CD4-positive, alpha-beta T cell treated with Interleukin-2 at 100 ng/mL for 4 hours (primary cell): ENCODE results near the gene CCDC122.
"Not testable (repeated sequence)": the region's sequence is repeated elsewhere in the genome, so short reads cannot be mapped to it uniquely, and the experiment has no call there.

Experiments
- DNase-seq: peaks from one replicate; pipeline ENCODE4 v3.0.0-alpha.2; 2020; ENCODE audit warnings: low spot score

CCDC122 gene

DNA sequence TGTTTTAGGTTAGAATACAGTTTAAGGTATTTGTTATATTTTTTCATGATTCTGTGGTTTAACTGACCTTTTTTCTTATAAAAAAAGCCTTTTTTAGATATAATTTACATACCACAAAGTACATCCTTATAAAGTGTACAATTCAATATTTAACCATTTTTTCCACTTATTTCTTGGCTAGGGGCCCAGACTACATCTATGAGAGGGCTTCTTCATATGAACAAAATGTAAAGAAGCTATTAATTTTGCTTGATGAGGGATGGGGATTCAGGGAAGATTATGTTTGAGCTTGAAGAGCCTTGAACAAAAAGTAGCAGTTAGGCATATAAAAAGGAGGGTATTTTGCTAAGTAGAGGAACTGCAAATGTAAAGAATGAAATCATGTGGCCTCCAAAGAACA lies 2.2 kb downstream of the CCDC122 start:
- DNase-seq, result no peak

DNA sequence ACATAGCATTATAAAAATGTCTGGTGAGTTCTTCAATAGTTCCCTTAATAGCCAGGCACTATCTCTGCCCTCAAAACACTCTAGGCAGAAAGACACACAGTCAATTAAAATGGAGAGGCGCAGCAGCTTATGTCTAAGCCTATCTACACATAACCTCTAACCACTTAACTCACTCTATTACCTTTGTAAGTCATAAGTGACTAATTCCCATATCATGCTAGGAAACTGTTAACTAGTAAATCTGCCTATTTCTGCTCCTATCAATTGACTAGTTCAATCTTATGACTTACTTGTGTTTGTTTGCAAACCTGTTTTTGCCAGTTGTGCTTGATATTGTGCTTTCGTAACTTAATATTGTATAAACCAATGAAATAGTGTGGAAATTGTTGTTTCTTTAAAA lies 3.2 kb downstream of the CCDC122 start:
- DNase-seq, result no peak

DNA sequence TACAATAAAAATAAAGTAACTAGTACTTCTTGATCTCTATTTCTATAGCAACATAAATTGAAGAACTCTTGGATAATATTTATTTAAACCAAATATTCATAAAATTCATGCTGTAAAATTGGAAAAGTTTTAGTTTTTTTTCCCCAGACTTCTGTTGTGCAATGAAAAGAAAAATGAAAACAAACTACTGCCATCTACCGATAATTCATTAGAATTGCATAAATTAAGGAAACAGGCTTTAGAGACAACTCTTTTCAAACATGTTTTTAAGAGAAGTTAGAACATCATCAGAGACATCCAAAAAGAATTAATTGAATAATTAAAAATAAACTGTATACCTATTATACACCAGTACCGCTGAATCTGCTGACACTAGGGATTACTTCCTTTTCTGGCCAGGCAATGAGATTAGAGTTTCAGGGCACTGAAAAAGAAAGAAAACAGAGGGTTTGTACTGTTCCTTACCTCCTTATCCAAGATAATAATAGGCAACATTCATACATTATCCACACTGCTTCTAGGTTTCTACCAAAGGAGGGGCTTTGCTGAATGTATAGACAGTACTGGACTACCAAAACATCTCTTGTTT lies 4.9 kb downstream of the CCDC122 start:
- DNase-seq, result peak; percentile 24

DNA sequence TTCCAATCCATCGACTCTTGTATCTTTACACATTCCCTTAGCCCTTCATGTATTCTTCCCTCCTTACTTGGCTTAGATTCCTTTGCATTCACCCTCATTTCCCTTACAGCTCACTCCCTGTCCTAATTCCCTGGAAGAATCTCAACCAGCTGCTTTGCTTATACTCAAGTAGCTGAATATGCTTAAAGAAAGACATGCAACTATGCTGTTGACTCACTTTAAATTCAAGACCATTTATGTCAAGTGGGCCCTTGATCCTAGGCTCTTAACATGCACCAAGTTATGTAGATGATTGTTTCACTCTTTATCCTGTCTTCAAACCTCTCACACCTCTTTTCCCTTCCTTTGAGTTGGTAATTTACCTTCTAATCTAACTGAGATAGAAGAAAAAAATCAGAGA lies 7.4 kb downstream of the CCDC122 start:
- DNase-seq, result no peak

DNA sequence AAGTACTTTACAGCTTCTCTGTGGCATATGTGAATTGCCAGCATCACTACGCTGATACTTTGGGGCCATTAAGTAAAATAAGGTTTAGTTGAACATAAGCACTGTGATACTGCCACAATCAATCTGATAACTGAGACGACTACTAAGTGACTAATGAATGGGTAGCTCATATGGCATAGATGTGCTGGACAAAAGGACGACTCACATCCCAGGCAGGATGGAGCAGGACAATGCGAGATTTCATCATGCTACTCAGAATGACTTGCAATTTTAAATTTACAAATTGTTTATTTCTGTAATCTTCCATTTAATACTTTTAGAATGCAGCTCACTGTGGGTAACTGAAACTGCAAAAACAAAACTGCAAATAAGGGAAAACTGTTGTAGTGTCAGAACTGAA lies 13.6 kb downstream of the CCDC122 start:
- DNase-seq, result no peak

DNA sequence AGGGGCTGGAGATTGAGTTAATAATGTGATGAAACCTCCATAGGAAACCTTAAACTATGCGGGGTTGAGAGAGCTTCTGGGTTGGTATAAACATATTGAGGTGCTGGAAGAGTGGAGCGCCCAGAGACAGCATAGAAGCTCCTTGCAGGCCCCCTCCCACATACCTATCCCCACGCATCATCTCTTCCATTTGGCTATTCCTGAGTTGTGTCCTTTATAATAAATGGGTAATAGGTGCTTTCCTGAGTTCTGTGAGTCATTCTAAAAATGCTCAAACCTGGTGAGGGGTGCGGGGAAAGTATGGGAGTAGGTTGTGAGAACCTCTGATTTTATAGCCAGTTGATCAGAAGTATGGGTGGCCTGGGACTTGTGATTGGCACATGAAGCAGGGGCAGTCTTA lies 14.6 kb downstream of the CCDC122 start:
- no peak for DNase-seq

DNA sequence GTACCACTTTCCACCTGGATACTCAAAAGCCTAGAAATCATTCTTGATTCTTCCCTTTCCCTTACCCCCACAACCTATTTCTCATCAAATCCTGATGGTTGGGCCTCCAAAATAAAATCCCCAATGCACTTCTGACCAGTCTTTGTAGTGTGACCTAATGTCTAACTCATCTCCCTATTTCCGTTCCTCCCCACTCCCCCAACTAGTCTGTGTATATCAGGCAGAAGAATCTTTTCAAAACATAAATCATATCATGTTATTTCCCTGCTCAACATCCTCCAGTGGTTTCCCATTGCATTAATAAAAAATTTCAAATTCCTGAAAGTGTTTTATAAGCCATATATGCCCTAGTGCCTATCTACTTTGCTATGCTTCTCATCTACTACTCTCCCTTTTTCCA lies 17.7 kb downstream of the CCDC122 start:
- DNase-seq, result no peak

DNA sequence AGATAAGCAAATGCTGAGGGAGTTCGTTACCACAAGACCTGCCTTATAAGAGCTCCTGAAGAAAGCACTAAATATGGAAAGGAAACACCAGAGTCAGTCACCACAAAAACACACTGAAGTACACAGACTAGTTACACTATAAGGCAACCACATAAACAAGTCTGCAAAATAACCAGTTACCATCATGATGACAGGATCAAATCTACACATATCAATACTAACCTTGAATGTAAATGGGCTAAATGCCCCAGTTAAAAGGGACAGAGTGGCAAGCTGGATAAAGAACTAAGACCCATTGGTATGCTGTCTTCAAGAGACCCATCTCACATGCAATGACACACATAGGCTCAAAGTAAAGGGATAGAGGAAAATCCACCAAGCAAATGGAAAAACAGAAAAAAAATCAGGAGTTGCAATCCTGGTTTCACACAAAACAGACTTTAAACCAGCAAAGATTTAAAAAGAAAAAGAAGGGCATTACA lies 26.6 kb downstream of the CCDC122 start:
- no peak for DNase-seq

DNA sequence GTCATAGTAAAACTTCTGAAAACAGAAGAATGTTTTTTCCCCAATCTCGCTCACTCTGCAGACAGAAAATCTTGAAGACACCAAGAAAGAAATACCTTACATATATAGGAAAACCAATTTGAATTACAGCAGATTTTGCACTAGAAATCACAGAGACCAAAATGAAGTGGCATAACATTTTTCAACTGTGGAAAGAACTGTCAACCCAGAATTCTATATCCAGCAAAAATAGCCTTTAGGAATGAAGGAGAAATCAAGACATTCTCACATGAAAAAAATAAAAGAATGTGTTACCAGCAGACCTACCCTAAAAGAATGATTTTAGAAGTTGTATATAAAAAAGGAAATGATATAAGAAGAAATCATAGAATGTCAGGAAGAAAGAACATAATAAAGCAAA lies 28.7 kb downstream of the CCDC122 start:
- no peak for DNase-seq

DNA sequence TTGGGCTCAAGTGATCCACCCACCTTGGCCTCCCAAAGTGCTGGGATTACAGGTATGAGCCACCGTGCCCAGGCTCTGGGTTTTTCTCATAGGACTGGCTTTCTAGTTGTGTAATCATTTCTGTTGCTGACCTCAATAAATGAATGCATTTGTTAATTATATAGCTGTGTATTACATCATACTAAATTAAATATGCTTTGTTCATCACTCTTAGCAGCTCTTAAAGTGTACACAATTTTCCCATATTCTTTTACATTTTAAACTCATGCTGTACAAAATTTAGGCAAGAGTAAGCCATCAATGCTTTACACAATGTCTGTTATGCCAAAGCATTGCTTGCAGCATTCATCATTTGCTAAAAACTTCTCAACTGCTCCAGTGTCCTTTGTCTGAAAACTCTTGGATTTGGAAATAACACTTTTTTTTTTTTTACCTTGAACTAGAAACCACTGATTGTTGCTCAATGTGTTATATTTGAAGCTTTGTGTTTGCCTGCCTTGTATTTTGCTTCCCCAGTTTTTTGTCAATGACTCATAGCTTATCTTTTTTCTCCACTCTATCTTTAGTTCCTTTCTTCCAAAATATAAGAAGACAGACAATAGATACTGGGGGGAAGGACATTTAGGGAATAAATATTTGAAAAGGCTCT lies 31.4 kb downstream of the CCDC122 start:
- DNase-seq, result no peak

DNA sequence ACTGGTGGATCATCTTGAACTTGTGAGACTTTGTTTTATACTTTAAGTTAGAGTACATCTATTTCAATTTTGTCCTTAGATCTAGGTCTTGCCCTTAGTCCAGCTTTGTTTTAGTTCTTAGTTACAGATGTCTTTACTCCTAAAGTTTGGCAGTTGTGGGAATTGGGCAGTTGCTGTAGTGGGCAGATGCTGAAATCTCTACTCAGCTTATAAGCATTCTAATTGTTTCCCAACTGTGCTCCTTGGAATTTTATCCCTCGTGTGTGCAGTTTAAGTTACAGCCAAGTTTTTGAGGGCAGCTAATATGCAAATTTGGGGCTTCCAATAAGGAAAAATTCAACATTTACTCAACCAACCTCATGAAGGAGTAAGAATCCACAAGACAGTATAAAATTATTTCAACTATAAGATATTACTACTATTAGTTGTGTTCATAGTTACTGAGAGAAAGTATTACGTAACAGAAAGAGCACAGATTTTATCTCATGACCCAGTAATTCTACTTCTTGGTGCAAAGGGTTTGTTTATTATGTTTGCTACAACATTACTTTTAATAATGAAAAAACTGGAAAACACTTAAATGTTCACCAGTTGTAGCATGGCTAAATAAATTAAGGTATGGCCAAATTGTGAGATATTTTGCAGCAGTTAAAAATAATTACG lies 32.9 kb downstream of the CCDC122 start:
- DNase-seq, result no peak

DNA sequence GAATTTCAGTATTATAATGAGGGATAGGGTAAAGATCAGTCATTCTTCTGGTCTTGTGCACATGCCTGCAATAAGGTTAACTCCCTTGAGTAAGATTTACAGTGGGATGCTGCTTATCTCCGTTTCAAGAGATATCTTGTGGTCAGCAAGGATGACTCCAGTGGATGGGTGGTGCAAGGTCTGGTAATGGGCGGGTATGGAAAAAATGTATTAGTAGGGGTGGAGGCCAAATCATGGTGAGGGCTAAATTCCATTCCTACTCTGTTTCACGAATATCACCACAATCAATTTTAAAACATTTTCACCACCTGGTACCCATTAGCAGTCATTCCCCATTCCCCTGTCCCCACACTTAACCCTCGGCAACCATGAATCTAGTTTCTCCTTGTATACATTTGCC lies 40.6 kb downstream of the CCDC122 start:
- no peak for DNase-seq

DNA sequence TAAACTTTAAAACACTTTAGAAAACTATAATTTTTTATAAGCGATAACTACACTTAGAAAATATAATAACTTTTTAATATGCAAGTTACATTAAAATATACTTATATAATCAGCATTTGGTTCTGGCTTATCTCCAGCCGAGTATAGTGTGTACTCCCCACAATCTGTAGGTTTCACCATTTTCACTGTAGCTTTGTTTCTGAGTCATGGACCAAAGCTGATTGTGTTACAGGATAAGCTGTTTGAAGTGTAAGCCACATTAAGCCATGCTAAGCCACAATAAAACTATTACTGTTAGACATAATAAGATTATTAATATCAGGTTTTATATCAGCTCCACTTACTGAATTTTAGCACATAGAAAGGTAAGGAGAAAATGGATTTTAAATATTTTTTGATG lies 43.8 kb downstream of the CCDC122 start:
- no peak for DNase-seq

DNA sequence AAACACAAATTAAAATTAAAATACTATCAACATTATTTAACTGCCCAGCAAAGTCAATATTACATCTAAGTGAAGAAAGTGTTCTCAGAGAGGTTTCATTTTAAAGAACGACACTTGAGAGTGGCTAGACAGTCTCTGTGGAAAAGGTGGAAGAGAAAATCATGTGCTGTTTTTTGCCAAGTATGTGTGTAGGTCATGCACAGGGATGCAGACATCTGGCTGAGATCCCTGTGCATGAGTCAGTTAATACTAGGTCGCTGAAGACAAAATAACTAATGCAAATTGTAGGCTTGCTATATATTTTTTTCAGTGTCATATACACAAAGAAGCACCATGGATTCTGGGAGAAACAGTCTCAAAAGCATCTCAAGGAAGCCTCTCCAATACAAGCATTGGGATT lies 48.5 kb downstream of the CCDC122 start:
- DNase-seq, result no peak

DNA sequence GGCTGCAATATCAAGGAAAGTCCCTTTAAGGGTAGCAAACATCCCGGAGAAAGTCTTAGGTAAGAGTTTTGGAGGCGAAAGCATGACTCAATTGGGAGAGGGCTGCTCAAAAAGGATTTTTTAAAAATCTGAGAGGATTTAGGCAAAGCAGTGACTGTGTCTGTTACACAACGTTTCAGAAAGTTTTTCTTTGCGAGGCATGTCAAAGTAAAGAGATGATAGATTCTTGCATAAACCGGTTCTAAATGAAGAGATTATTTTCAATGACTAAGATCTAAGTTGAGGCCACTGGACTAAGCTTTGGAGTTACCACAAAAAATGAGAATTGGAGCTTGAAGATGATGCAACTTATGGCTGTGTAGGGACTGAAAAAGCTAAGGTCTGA lies 49.1 kb downstream of the CCDC122 start:
- DNase-seq, result no peak

DNA sequence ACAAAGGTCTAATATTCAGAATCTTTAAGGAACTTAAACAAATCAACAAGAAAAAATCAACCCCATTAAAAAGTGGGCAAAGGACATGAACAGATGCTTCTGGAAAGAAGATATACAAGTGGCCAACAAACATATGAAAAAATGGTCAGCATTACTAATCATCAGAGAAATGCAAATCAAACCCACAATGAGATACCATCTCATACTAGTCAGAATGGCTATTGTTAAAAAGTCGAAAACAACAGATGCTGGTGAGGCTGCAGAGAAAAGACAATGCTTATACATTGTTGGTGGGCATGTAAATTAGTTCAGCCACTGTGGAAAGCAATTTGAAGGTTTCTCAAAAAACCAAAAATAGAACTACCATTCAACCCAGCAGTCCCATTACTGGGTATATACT lies 54.9 kb downstream of the CCDC122 start:
- not testable (repeated sequence) for DNase-seq

DNA sequence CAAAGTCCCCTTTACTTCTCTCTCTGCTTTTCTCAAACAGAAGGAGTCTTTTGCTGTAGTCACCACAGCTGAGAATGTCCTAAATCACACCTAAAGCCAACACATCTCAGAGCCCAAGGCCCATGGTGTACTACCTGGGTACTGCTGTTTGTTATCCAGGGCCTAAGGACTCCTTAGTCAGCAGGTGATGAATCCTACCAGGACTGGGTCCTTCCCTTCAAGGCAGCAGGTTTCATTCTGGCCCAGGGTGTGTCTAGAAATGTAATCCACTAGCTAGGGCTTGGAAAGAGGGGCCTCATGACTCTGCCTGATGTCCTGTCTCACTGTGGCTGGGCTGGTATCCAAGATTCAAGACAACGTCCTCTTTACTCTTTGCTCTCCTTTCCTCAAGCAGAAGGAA lies 56.6 kb downstream of the CCDC122 start:
- DNase-seq, result no peak

DNA sequence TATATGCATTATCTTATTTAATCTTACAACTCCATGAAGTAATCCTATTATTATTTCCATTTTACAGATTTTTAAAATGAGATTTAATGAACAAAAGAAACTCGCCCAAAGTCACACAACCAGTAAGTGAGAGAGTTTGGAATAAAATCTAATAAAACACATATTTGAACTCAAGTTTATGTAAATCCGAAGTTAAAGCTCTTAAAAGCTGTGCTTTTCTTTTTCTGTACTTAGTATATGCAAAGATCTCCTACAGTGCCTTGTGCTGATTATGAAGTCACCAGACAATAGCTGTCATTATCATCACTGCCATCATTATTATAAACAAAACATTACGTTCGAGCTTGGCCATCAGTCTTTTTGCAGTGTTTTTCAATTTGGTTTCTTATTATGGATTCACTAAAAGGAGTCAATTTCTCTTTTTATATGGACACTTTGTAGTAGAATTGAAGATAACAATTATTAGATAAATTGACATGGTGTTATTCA lies 63.1 kb downstream of the CCDC122 start:
- DNase-seq, result no peak

DNA sequence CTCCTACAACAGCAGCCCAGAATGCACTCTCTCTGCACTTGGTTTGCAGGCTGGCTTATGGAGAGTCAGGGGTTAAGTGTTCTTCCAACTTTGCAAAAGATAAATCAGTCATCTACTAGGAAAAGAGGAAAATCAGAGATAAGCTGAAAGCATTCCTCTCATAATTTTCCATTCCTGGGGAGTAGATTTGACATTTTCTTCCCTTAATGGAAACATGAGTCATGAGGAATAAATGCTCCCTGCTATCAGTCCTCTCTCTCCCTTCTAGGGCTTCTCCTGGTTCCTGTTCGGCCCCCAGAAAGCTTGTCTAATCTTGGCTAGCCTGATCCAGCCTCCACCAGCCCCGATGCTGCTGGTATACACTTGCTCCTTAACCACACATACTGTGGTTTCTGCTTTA lies 64.3 kb downstream of the CCDC122 start:
- no peak for DNase-seq

DNA sequence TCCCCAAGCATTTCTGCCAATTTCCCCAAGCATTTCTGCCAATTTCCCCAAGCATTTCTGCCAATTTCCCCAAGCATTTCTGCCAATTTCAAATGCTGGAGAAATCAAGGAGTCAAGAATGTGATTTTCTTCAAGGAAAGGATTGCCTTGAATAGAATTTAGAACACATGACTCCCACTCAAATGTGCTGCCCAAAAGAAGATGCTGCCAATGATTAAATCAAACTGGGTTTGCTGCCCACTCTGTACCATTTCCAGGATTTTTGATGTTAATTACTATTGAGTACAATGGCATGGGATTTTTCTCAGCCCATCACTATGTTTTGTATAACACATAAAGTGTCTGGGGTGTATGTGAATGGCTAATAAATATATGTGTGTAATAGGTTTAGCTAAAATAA lies 70.9 kb downstream of the CCDC122 start:
- DNase-seq, result no peak

DNA sequence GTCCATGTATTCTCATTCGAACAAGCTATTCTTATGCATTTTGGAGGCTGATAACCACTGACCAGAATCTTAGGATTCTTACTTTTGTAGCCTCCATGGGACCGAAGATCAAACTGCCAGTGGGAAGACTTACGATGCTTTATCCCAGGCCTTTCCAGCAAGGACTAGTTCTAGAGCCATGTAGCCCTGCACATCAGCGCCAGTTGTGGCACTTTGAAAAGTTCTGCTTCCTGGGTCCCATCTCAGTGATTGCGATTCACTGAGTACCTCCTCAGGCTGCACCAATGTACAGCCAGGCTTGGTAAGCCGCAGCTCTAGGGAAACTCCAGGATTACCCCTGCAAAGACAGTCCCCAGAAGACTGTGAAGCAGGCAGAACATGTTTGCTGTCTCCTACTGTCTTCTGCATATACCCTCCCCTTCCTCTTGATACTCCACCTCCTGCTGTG lies 73.8 kb downstream of the CCDC122 start:
- DNase-seq, result no peak

DNA sequence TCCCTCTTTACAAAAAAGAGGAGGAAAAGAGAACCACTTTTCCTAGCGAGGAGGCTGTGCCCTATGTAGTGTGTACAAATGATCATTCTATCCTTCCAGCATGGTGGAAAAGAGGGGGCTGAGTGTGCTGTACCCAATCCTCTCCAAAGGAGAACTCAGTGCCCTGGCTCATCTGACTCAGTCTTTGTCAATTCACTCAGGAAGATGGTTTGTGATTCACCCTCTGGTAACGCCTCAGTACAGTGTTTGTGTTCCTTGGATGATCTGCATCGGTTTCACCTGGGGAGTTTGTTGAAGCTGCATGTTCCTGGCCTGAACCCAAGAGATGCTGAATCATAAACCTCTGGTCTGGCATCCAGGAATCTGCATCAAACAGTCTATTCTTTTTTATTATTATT lies 74.5 kb downstream of the CCDC122 start:
- no peak for DNase-seq

DNA sequence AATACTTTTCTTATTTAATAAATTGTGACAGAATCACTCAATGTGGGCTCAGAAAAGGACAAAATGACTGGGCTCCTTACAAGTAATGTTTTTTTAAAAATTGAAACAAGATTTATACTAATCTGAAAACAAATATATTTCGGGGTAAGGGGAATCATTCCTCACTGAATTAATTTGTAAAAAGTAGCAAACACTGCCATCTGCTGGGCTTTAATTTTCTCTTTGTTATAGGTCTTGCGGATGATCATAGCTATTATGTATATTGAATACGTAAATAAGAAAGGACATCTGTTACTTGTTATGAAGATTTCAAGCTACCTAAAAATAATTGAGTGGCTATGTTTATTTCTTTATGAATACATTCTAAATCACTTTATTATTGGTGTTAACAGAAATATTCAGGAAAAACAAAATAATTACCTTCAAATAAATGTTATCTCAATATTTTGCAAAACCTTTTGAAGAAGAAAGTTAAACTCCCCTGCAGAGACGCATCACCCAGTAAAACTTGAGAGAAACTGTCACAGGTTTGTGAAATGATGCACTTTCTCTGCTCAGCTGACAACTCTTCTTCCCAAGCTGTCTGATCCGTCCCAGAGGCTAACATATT lies 75.0 kb downstream of the CCDC122 start:
- peak; percentile 63 for DNase-seq
